Measurements from ENCODE around the gene MRPL46.
"Not testable (repeated sequence)": the region's sequence is repeated elsewhere in the genome, so short reads cannot be mapped to it uniquely, and the experiment has no call there.

MRPL46 gene

DNA sequence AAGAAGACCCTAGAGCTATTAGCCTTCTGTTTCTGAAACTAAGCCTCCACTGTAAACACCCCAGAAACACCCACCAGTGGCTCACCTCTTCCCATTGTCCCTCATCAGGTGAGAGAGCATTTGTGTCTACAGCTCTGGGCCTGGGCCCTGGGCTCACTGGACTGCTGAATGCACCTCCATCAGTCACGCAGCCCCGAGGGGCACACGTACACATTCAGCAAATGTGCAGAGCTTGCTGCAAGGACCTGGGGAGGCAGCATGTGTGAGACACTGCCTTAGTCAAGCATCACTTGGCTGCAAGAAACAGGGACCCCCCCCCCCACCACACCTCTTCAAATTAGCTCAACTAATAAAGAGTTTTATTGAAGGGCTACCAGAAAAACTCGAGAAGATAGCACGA is 29.0 kb downstream of the MRPL46 start:
- no peak for DNase-seq

GRCh38 chr15:88434106-88434505 is 33.1 kb downstream of the MRPL46 start:
- not testable (repeated sequence) for DNase-seq

DNA sequence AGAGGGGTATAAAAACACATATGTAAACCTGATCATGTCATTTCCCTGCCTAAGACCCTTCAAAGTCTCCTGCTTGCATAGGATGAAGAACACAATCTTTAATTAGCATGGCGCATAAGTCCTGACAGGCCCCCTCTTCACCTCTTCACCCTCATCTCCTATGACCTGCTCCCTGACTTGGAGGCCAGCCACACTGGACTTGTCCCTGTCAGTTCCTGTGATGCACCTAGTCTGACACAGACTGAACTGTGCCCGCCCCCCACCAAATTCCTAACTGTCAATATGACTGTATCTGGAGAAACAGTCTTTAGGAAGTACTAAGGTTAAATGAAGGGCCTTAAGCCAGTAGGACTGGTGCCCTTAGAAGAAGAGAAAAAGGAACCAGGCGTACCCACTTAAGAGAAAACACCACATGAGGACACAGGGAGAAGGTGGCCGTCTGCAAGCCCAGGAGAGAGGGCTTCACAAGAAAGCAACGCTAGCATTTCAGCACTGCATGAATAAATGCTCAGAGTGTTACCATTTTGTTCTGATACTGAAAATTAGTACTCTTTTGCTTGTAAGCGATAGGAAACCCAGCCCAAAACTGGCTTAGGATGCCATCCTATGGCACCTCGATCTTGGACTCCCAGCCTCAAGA is 34.0 kb downstream of the MRPL46 start:
- no peak for DNase-seq

DNA sequence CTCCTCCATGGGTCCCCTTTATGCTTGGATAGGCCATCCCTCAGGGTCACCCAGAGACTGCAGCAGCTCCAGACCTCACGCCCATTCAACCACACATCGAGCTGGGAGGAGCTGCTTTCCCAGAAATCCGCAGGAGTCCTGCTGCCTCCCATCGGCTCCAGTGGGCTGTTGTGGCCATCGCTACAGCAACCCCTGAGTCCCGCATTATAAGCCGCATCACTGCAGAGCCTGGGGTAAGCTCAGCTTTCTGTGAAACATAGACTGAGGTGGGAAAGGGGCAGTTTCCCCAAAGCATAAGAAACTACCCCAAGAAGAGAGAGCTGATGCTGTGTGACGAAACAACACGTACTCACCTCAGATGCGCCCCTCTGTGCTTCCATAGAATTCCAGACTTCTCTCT is 35.7 kb downstream of the MRPL46 start:
- DNase-seq, result no peak

GRCh38 chr15:88430051-88430450 is 37.1 kb downstream of the MRPL46 start:
- DNase-seq, result no peak

DNA sequence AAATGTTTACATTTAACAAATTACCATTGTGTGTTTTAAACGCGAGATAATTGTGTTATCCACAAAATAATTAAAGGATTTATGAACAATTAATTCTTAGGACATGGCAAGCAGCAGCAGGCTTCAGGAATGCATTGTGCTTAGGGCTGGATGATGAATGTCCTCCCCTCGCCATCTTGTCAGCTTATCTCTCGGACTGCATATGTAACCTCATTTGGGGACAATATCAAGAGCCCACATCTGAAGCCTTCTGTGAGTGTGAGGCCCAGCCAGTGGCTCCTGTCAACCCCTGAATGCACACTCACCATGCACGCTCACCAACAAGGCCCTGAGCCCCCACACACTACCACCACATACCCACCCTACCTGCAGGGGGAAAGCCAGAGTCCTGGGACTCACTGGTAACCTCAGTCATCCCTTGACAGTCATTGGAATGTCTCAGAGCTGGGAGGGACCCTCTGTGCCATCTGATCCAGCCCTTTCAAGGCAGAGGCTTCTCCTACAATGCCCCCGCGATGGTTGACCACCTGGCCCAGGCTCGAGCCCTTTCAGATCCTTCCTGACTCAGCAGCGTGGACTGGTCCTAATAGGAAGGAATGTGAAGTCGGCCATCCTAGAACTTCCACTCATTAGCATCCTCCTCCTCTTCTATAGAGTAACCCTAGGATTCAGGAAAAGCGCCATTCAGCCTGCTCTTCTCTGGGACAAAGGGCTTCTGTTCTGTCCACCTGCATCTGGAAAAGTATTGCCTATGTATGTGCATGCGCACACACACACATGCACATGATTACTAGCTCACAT is 38.2 kb downstream of the MRPL46 start:
- DNase-seq, result no peak

DNA sequence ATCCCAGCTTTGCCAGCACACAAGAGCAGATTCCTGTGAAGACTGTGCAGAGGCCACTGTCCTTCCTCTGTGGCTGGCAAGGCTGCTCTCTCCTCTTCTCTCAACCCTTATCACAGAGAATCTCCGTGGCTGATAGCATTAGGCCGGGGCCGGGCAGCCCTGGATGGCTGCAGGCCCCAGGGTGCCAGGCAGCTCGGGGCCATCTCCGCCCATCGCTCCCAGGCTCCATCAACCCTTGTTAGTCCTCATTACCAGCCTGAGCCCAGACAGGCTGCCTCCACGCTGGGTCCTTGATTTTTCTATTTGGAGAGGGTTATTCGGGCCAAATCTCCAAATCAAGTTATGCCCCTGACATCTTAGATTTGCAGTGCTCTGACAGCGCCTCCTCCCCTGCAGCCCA is 39.1 kb downstream of the MRPL46 start:
- DNase-seq, result no peak

DNA sequence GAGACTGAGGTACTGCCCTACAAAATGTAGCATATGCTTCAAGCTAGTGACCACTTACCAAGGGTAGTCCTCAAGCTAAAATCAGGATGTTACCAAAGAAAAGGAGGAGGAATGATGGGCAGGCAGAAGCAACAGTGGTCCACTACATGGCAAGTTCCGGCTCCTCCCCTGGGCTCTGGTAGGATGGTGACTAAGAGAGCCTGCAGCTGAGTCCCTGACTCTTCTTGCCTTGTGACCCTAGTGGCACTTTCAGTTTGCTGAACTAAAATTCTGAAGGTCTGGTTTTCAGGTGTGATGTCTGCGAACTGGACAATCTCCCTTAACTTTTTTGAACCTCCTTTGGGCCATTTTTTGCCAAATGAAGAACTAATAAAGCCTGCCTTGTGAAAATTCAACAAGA is 40.9 kb downstream of the MRPL46 start:
- no peak for DNase-seq

GRCh38 chr15:88423331-88423730 is 43.9 kb downstream of the MRPL46 start:
- no peak for DNase-seq

GRCh38 chr15:88419830-88420229 is 47.4 kb downstream of the MRPL46 start:
- DNase-seq, result no peak

Data from NCI-H345 (cell line).